Esophagus squamous epithelium (tissue), 5 donors: ENCODE measurements around the gene PDE4C. TPM values are rescaled to one million over a fixed set of nuclear protein-coding genes. Genes with fewer than 3 reads are reported as not detected.

ENCODE experiments used
- DNase-seq: peaks from one replicate; lab custom pipeline; 2025; lab: John Stamatoyannopoulos, UW
- H3K27ac ChIP-seq, 4 donors: fragments of 200-600 bp; sonication (generic); one replicate each; pipeline ENCODE4 v1.5.1; 2016 to 2019; ENCODE audit warnings: mild to moderate bottlenecking in 1 of 4
- H3K27me3 ChIP-seq, 4 donors: fragments of 200-600 bp; sonication (generic); 1 replicate in 3 of 4; 2 replicates in 1 of 4; pipeline versions ENCODE4 v1.5.1 to v1.6.0; 2017 to 2021; ENCODE audit warnings: antibody characterized with exemption in 1 of 4
- H3K36me3 ChIP-seq, 3 donors: fragments of 200-600 bp; sonication (generic); one replicate each; pipeline ENCODE4 v1.5.1; 2016 to 2019
- H3K4me1 ChIP-seq, 3 donors: fragments of 200-600 bp; sonication (generic); one replicate each; pipeline ENCODE4 v1.5.1; 2017 to 2019
- H3K4me3 ChIP-seq, 4 donors: fragments of 200-600 bp; sonication (generic); 1 replicate in 3 of 4; 2 replicates in 1 of 4; pipeline ENCODE4 v1.5.1; 2016 to 2019; ENCODE audit warnings: mild to moderate bottlenecking in 2 of 4, moderate library complexity in 1 of 4
- H3K9me3 ChIP-seq, 3 donors: fragments of 200-600 bp; sonication (generic); one replicate each; pipeline ENCODE4 v1.5.1; 2016 to 2019
- CTCF ChIP-seq, 6 experiments: fragments of 450-650 bp in 4 of 6; fragments of 200-600 bp in 2 of 6; sonication (generic) in 2 of 6; IDR thresholded peaks; one replicate each; pipeline ENCODE4 v1.5.1; 2016 to 2019; ENCODE audit warnings: antibody characterized with exemption in 6 of 6, mild to moderate bottlenecking in 4 of 6, moderate library complexity in 4 of 6
- POLR2A ChIP-seq, 4 donors: fragments of 450-650 bp; IDR thresholded peaks; one replicate each; pipeline ENCODE4 v1.6.1; 2017; ENCODE audit warnings: antibody characterized with exemption in 4 of 4, mild to moderate bottlenecking in 4 of 4, moderate library complexity in 3 of 4
- WGBS, 2 donors: methylation state at CpG; one replicate each; pipeline ENCODE4 v1.1.5; 2018; 5-methylcytosine and 5-hydroxymethylcytosine counted together
- intact Hi-C: fragments of 100-400 bp; cut with DNase I; formaldehyde crosslinking; loops from one replicate; pipeline ENCODE4 v1.15.0; 2022
- total RNA-seq, 4 donors: library from RNA; depleted of rRNA; stranded (reverse); fragments of >200 nt; gene quantifications; one replicate each; pipeline ENCODE4 v1.1.0, GENCODE V29; 2016
- donor health status: DM: yes; HTN: yes; CAD: no.

PDE4C gene
- total RNA-seq, 4 donors from 2014 or later: 0.76 TPM; not detected in 3

DNA sequence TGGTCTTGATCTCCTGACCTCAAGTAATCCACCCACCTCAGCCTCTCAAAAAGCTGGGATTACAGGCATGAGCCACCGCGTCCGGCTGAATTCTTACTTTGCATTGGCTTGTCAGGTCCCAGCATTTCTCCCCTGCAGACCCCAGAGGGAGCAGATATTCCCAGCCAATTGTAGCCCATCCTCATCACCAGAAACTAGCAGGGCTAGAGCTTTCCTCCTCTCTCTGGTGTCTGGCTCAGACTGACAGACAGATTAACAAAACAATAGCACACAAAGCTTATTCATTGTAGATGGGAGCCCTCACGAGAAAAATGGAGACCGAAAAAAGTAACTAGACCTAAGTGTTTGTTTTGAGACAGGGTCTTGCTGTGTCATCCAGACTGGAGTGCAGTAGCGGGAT, 40.7 kb downstream of the PDE4C start:
- no peaks in the 10 kb centered on the region for H3K27me3 ChIP-seq
- H3K4me3 ChIP-seq: no peak overlapping the region
- H3K9me3 ChIP-seq: no peaks in the 10 kb centered on the region
- intact Hi-C loops: no loop called here
- TF ChIP-seq POLR2A (IDR thresholded peaks at IDR 0.05) (no peak), CTCF (IDR thresholded peaks at IDR 0.05) (no peak)
- 67 to 77% methylated on average over 5 to 6 of the region's 6 CpGs for WGBS, 2 donors
- H3K27ac ChIP-seq: no peak overlapping the region
- DNase-seq: no peak
- no peaks in the 10 kb centered on the region for H3K4me1 ChIP-seq
- no peaks in the 10 kb centered on the region for H3K36me3 ChIP-seq

- H3K27me3 ChIP-seq: no peaks in the 10 kb centered on the region
- no peaks in the 10 kb centered on the region for H3K9me3 ChIP-seq
- no peaks in the 10 kb centered on the region for H3K36me3 ChIP-seq
- intact Hi-C loops: no loop called here
- no peak for DNase-seq
- no peak overlapping the region for H3K4me3 ChIP-seq
- TF ChIP-seq CTCF (IDR thresholded peaks at IDR 0.05) (no peak), POLR2A (IDR thresholded peaks at IDR 0.05) (no peak)
- no peak overlapping the region for H3K27ac ChIP-seq
- H3K4me1 ChIP-seq: no peaks in the 10 kb centered on the region
These were observed 42.7 kb downstream of the PDE4C start for GRCh38 chr19:18183529-18183928.

DNA sequence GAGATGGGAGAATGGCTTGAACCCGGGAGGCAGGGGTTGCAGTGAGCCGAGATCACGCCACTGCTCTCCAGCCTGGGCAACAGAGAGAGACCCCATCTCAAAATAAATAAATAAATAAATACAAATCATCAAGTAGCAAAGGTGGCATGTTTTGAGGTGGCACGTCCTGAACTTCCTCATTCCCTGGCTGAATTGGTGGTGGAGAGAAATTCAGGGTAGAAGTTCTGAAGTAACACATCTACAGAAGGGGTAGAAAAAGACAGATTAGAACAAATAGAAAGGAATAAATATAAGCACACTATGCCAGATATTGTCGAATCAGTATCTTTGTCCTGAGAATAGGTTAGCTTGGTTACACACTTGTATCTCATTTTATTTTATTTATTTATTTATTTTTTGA, 46.3 kb downstream of the PDE4C start:
- Histone ChIP-seq H3K9me3 (no peaks in the 10 kb centered on the region), H3K4me1 (peaks cover 0 to 8% (median 2%) of the 10 kb centered on the region in 3 donors), H3K27ac (no peak overlapping the region), H3K27me3 (no peaks in the 10 kb centered on the region), H3K36me3 (peaks cover 0 to 14% (median 0%) of the 10 kb centered on the region in 3 donors), H3K4me3 (no peak overlapping the region)
- TF ChIP-seq POLR2A (IDR thresholded peaks at IDR 0.05): no peak
- intact Hi-C loops: no loop called here
- WGBS, 2 donors: 81 to 90% methylated on average over 5 of the region's 5 CpGs
- DNase-seq: no peak

GRCh38 chr19:18176367-18177310, 49.6 kb downstream of the PDE4C start:
- H3K36me3 ChIP-seq: peaks cover 0 to 14% (median 0%) of the 10 kb centered on the region in 3 donors
- intact Hi-C loops: no loop called here
- no peaks in the 10 kb centered on the region for H3K9me3 ChIP-seq
- H3K27ac ChIP-seq: no peak overlapping the region
- peaks cover 7 to 39% (median 14%) of the 10 kb centered on the region in 3 donors for H3K4me1 ChIP-seq
- 63 to 80% methylated on average over 3 to 10 of the region's 19 CpGs for WGBS, 2 donors
- no peak overlapping the region for H3K4me3 ChIP-seq
- no peaks in the 10 kb centered on the region for H3K27me3 ChIP-seq
- TF ChIP-seq POLR2A (IDR thresholded peaks at IDR 0.05) (no peak), CTCF (IDR thresholded peaks at IDR 0.05) (no peak)
- no peak for DNase-seq

DNA sequence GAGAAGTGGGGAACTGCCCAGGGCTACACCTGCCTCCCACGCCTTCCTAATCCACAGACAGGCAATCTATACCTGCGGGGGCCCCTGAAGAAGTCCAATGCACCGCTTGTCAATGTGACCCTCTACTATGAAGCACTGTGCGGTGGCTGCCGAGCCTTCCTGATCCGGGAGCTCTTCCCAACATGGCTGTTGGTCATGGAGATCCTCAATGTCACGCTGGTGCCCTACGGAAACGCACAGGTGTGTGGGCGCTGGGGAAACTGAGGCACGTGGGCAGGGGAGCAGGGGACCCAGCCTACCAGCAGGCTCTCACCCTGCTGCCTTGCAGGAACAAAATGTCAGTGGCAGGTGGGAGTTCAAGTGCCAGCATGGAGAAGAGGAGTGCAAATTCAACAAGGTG, 51.3 kb downstream of the PDE4C start:
- no peaks in the 10 kb centered on the region for H3K9me3 ChIP-seq
- DNase-seq: no peak
- peak overlapping the region in 3 of 4 donors; percentile 62 to 74 (median 71) for H3K4me3 ChIP-seq
- H3K27ac ChIP-seq: no peak overlapping the region
- WGBS, 2 donors: 63 to 89% methylated on average over 8 to 11 of the region's 11 CpGs
- intact Hi-C loops: no loop called here
- H3K4me1 ChIP-seq: peaks cover 7 to 39% (median 14%) of the 10 kb centered on the region in 3 donors
- peaks cover 0 to 14% (median 0%) of the 10 kb centered on the region in 3 donors for H3K36me3 ChIP-seq
- no peaks in the 10 kb centered on the region for H3K27me3 ChIP-seq
- TF ChIP-seq CTCF (IDR thresholded peaks at IDR 0.05) (no peak), POLR2A (IDR thresholded peaks at IDR 0.05) (no peak)

Other genes with a start within 250 kb of the PDE4C start
- 10 to 100 TPM; 12.4 to 37.2 (median 15.4) TPM for gene ARRDC2, start 218.3 kb downstream of the PDE4C start, total RNA-seq
- 1 to 10 TPM; 1.1 to 2.3 (median 1.9) TPM for gene IL12RB1, start 139.5 kb downstream of the PDE4C start, total RNA-seq
- 1 to 10 TPM; 2.3 to 4.8 (median 4.1) TPM for gene MAST3, start 128.7 kb downstream of the PDE4C start, total RNA-seq
- gene PIK3R2, start 73.3 kb downstream of the PDE4C start, total RNA-seq: 10 to 100 TPM; 20.4 to 42.1 (median 29.1) TPM
- 10 to 100 TPM; 11.3 to 90.5 (median 25.7) TPM for gene IFI30, start 52.6 kb downstream of the PDE4C start, total RNA-seq
- 10 to 100 TPM; 10.6 to 23.5 (median 14.0) TPM for gene MPV17L2, start 33.2 kb downstream of the PDE4C start, total RNA-seq
- gene RAB3A, start 22.4 kb downstream of the PDE4C start, total RNA-seq: under 1 TPM in 3 of 4 donors, not detected in 1; 0.30 to 0.76 (median 0.44) TPM
- gene IQCN, start 48.0 kb upstream of the PDE4C start, total RNA-seq: 1 to 10 TPM in 2 of 4 donors, under 1 TPM in 2; 0.23 to 3.1 (median 0.96) TPM
- gene JUND, start 55.2 kb upstream of the PDE4C start, total RNA-seq: 100 to 1,000 TPM in 3 of 4 donors, 10 to 100 TPM in 1; 71.7 to 192 (median 166) TPM
- gene LSM4, start 96.6 kb upstream of the PDE4C start, total RNA-seq: 100 to 1,000 TPM in 3 of 4 donors, 10 to 100 TPM in 1; 97.3 to 228 (median 137) TPM
- 10 to 100 TPM in 1 of 4 donors, 1 to 10 TPM in 2, under 1 TPM in 1; 0.83 to 10.1 (median 5.3) TPM for gene PGPEP1, start 114.2 kb upstream of the PDE4C start, total RNA-seq
- gene GDF15, start 159.7 kb upstream of the PDE4C start, total RNA-seq: 1 to 10 TPM in 1 of 4 donors, under 1 TPM in 1, not detected in 2; 0.76 to 2.3 TPM
- gene LRRC25, start 171.2 kb upstream of the PDE4C start, total RNA-seq: 10 to 100 TPM in 1 of 4 donors, 1 to 10 TPM in 1, under 1 TPM in 2; 0.53 to 10.3 (median 1.9) TPM
- 10 to 100 TPM; 23.7 to 48.1 (median 26.1) TPM for gene SSBP4, start 193.0 kb upstream of the PDE4C start, total RNA-seq
- gene ISYNA1, start 211.7 kb upstream of the PDE4C start, total RNA-seq: 10 to 100 TPM in 3 of 4 donors, 1 to 10 TPM in 1; 8.1 to 24.4 (median 14.4) TPM